A549 (cell line): Measurements from ENCODE around the gene WDFY2.

Source experiments
- FOXS1 ChIP-seq: fragments of 250-450 bp; sonication (Bioruptor Pico); IDR thresholded peaks from 2 replicates; pipeline ENCODE4 v1.5.0; 2020; ENCODE audit warnings: mild to moderate bottlenecking, moderate library complexity
- JUN ChIP-seq, 2 experiments: fragments of >200 bp; sonication (Bioruptor Twin); formaldehyde crosslinking; IDR thresholded peaks; 2 replicates in 1 of 2; 3 replicates in 1 of 2; pipeline ENCODE4 v1.6.1; 2016 to 2017
- ZC3H11A ChIP-seq: fragments of 450-650 bp; IDR thresholded peaks from 2 replicates; pipeline ENCODE4 v1.6.1; 2014; ENCODE audit warnings: antibody characterized with exemption, mild to moderate bottlenecking
- TF ChIP-seq, protein P1 (sequence below): fragments of >200 bp; sonication (Bioruptor Twin); formaldehyde crosslinking; IDR thresholded peaks from 3 replicates; pipeline ENCODE4 v1.5.1; 2016

DNA sequence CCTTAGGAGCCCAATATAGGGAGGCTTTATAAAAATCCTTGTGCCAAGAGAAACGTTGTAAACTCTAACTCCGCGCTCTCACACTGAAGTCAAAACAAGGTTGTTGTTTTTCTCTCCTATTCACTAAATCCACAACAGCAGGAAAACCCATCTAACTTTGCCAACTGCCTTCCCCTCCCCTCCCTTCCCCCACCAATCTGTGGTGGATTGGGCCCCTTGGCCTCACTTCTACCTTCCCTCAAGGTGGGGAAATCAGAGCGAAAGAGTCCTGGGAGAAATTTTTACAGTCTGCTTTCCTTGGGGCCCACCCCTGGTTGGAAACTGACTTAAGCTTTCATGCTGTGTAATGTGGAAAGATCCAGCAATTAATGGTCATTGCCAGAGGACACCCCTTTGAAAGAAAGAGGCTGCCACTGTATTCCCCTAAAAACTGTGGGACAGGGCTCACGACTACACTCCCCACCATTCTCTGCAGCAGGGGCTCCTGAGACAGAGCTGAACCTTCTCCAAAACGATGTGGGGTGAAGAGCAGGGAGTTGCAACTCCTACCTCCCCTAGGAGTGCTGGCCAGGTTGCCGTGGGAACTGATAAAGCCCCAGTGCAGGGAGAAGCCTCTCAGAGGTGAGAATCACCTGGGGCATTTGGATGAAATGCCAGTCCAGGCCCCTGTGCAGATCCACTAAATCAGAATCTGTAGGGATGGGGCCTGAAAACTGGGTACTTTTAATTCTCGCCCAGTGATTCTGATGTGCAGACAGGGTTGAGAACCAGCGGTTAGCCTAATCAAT is 218.6 kb downstream of the WDFY2 start:
- TF ChIP-seq ZC3H11A (no peak), JUN (IDR thresholded peaks at IDR 0.05) (no peak), FOXS1 (no peak)
- TF ChIP-seq, protein P1, sequence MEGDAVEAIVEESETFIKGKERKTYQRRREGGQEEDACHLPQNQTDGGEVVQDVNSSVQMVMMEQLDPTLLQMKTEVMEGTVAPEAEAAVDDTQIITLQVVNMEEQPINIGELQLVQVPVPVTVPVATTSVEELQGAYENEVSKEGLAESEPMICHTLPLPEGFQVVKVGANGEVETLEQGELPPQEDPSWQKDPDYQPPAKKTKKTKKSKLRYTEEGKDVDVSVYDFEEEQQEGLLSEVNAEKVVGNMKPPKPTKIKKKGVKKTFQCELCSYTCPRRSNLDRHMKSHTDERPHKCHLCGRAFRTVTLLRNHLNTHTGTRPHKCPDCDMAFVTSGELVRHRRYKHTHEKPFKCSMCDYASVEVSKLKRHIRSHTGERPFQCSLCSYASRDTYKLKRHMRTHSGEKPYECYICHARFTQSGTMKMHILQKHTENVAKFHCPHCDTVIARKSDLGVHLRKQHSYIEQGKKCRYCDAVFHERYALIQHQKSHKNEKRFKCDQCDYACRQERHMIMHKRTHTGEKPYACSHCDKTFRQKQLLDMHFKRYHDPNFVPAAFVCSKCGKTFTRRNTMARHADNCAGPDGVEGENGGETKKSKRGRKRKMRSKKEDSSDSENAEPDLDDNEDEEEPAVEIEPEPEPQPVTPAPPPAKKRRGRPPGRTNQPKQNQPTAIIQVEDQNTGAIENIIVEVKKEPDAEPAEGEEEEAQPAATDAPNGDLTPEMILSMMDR, result no peak
